ENCODE measurements around the gene STK38. TPM values are rescaled to one million over a fixed set of nuclear protein-coding genes. Genes with fewer than 3 reads are reported as not detected.
A peak's percentile ranks its signal among the peaks of the same experiment; 100 is the strongest.

Gene STK38
- total and polyA plus RNA-seq, 9 of the 15 experiments (the other 6 are each of a cell fraction or from before 2014, with no cell fraction given): 5.7 to 28.7 (median 19.5) TPM

DNA sequence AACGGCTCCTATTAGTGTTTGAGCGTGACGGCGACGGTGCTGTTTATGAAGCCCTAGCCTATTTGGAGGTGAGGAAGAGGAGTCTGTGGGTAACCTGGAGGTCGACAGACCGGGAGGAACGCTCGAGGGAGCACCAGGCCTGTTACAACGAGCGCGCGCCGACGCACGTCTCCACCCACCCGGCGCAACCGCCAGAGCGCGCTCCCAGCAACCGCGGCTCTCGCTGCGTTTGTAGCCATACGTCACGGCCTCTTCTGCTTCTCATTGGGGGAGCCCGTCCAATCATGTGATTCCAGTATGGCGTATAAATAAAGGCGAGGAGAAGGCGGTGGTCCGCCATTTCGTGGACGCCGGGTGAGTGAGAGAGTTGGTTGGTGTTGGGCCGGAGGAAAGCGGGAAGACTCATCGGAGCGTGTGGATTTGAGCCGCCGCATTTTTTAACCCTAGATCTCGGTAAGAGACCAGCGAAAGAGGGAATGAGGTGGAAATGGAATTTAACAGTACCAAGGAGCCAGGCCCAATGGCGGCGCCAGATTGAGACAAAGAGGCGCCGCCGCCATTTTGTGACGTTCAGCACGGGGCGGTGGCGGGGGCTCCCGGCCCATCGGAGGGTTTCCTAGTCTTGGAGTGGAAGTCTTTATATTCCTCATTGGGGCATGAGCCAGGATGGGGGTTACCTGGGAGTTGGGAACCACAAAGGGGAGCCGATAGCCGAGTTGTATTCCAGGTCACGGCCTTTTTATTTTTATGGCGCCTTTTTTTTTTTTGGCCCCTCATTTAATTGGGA lies 46.9 kb upstream of the STK38 start, which contains the start of gene SRSF3 (continued):
- TF ChIP-seq, protein P1, sequence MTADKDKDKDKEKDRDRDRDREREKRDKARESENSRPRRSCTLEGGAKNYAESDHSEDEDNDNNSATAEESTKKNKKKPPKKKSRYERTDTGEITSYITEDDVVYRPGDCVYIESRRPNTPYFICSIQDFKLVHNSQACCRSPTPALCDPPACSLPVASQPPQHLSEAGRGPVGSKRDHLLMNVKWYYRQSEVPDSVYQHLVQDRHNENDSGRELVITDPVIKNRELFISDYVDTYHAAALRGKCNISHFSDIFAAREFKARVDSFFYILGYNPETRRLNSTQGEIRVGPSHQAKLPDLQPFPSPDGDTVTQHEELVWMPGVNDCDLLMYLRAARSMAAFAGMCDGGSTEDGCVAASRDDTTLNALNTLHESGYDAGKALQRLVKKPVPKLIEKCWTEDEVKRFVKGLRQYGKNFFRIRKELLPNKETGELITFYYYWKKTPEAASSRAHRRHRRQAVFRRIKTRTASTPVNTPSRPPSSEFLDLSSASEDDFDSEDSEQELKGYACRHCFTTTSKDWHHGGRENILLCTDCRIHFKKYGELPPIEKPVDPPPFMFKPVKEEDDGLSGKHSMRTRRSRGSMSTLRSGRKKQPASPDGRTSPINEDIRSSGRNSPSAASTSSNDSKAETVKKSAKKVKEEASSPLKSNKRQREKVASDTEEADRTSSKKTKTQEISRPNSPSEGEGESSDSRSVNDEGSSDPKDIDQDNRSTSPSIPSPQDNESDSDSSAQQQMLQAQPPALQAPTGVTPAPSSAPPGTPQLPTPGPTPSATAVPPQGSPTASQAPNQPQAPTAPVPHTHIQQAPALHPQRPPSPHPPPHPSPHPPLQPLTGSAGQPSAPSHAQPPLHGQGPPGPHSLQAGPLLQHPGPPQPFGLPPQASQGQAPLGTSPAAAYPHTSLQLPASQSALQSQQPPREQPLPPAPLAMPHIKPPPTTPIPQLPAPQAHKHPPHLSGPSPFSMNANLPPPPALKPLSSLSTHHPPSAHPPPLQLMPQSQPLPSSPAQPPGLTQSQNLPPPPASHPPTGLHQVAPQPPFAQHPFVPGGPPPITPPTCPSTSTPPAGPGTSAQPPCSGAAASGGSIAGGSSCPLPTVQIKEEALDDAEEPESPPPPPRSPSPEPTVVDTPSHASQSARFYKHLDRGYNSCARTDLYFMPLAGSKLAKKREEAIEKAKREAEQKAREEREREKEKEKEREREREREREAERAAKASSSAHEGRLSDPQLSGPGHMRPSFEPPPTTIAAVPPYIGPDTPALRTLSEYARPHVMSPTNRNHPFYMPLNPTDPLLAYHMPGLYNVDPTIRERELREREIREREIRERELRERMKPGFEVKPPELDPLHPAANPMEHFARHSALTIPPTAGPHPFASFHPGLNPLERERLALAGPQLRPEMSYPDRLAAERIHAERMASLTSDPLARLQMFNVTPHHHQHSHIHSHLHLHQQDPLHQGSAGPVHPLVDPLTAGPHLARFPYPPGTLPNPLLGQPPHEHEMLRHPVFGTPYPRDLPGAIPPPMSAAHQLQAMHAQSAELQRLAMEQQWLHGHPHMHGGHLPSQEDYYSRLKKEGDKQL (CRISPR knock-in tag; IDR thresholded peaks at IDR 0.05; ENCODE audit: borderline replicate concordance): no peak
- no peak for TF ChIP-seq ZNF140 (CRISPR knock-in tag; IDR thresholded peaks at IDR 0.05)
- no peak for TF ChIP-seq ZNF589 (CRISPR knock-in tag; IDR thresholded peaks at IDR 0.05; ENCODE audit: low read depth)
- 0 out of 2 replicates have a peak, but pooled peaks have one; percentile 60 for TF ChIP-seq HDAC6 (IDR thresholded peaks at IDR 0.05; ENCODE audit: low read depth, low read length)
- TF ChIP-seq, protein P2, sequence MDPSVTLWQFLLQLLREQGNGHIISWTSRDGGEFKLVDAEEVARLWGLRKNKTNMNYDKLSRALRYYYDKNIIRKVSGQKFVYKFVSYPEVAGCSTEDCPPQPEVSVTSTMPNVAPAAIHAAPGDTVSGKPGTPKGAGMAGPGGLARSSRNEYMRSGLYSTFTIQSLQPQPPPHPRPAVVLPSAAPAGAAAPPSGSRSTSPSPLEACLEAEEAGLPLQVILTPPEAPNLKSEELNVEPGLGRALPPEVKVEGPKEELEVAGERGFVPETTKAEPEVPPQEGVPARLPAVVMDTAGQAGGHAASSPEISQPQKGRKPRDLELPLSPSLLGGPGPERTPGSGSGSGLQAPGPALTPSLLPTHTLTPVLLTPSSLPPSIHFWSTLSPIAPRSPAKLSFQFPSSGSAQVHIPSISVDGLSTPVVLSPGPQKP (CRISPR knock-in tag; IDR thresholded peaks at IDR 0.05): no peak
- TF ChIP-seq HCFC1 (IDR thresholded peaks at IDR 0.05; ENCODE audit: low read depth, low read length): peak; percentile 72
- TF ChIP-seq TEAD2 (tag; IDR thresholded peaks at IDR 0.05): no peak
- TF ChIP-seq SPI1 (IDR thresholded peaks at IDR 0.05; ENCODE audit: borderline replicate concordance, low read depth, low read length): no peak
- no peak for TF ChIP-seq SREBF2 (CRISPR knock-in tag; IDR thresholded peaks at IDR 0.05)
- TF ChIP-seq HDAC2 (IDR thresholded peaks at IDR 0.05): 0 out of 2 replicates have a peak, but pooled peaks have one; percentile 36
- no peak for TF ChIP-seq MAFF (IDR thresholded peaks at IDR 0.05; ENCODE audit: low read length)

All from K562 (cell line).